NCI-H748 treated with DMSO at 0.1 percent for 48 hours (cell line): ENCODE data around the gene ABTB2.
A peak's percentile ranks its signal among the peaks of the same experiment; 100 is the strongest.
"Not testable (repeated sequence)": the region's sequence is repeated elsewhere in the genome, so short reads cannot be mapped to it uniquely, and the experiment has no call there.

ENCODE experiments used
- DNase-seq: peaks from one replicate; lab custom pipeline; 2025; lab: John Stamatoyannopoulos, UW

ABTB2 gene

DNA sequence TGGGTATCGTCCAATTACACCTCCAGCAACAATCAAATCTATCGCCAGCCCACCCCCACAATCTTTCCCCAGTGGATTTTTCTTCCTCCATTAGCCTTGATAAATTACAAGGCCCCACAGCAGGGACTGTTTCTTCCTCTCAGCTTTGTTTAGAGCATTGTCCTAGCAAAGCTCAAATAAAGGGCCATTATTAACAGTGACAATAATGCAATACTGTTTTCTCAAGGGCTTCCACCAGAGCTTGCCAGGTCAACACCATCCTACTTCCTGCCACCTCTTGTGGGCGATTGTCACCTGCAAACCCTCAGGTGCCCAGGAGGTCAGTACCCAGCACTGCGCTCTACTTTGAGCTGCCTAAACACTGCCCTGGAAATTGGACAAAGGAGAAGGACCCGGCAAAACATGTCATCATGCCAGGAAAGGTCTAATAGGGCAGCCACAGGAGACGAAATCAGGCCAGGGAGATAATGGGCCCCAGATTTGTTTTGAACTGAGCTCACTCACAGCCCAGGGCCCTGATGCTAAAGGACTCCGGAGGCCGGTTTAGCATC is 95.2 kb downstream of the ABTB2 start:
- peak; percentile 41 for DNase-seq

DNA sequence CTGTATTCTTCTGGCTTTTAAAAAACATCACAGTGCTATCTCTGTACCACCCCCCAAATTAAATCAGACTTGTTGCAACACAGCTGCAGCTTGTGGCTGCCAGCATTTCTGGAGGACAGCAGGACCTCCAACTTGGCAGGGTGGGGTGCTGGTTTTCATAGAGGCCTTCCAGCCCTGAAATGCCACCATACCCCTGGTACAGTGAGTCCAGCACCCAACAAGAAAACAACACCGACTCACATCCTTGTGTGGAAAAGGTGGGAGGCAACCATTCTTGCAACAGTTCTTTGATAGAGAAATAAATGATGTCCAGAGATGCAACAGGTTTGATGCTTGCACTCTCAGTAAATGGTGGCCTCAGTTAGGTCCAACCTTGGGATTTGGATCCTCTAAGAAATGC is 96.0 kb downstream of the ABTB2 start:
- DNase-seq, result no peak

DNA sequence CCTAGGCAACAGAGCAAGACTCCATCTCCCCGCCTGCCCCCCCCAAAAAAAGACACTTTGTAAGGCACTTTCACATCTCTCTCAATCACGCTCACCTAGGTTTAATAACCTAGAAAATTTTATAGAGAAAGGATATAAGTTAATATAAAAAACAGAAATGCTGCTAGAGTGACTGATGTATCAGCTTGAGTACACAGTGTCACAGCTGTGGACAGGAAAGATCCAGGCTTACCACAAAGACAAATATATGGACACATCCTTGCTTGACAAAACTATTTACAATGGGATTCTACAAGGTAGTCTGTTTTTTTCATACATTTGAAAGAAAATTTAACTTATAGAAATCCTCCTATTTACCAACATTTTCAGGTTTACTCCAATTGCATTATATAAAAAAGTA is 96.7 kb downstream of the ABTB2 start:
- no peak for DNase-seq

DNA sequence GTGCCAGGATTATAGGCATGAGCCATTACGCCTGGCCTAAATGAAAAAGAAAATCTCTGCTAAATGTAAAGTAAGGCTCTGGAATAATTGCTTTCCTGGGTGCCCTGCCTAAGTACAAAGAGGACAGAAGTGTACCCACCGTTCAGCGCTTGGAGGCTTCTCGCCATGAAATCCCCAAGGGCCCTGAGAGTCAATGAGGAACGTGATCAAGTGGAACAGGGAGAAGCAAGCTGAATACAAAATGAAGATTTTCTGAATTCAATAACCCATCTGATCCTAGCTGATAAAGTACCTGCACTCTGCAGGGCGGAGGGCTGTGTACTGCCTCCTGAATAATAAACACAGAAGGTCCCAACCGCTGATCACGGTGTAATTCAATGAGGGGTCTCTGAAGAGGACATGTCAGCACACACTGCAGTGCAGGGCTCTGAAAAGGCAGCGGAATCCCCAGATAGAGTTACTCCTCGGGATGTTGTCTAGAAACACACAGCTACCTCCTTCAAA is 97.7 kb downstream of the ABTB2 start:
- no peak for DNase-seq

DNA sequence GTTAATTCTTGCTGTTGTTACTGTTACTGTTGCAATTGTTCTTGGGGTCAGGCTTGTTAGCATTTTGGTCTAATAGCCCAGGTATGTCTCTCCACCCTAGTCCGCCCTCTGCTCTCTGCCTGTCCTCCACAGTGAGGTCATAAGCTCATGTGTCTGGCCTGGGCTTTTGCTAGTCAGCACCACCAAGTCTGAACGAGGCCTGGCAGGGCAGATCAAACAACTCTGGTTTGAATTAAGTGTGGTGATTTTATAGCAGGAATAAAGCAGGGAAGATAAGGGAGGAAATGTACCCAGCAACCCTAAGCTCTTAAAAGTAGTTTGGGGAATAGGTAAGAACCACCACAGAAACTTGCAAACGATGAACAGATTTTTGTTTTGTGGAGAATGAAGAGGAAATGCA is 98.7 kb downstream of the ABTB2 start:
- no peak for DNase-seq

DNA sequence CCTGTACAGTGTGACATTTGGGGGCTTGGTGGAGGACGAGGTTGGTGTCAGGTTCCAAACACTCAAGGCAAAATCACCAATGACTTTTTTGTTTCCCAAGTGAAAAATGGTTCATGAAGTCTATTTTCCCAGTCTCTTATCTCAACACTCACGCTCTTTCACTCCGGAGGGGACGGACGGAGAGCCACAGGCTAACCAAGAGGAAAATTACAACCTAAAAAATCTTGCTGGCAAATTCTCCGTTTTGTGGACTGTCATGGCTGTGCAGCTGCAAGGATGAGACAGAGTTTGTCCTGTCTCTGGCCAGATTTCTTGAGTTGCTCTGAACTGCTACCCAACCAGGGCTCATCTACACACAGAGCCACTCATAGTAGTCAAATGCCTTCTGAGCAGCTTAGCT is 101.2 kb downstream of the ABTB2 start:
- no peak for DNase-seq

DNA sequence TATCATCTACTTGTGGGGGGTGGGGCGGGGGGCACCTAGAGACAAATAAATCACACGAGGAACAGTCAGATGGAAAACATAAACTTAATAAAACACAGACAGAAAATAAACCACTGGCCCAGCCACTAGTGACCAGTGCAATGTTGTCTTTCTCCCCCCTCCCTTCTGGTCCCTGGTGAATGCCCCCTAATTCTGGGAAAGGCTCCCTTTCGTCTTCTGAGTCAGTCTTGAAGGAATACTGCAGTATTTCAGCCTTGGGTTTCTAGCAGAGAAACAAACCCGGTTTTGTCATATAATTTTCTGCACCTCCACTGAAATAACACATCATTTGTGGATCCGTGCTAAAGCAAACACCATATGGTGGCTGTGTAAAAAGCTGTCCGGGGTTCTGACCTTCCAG is 101.7 kb downstream of the ABTB2 start:
- no peak for DNase-seq

DNA sequence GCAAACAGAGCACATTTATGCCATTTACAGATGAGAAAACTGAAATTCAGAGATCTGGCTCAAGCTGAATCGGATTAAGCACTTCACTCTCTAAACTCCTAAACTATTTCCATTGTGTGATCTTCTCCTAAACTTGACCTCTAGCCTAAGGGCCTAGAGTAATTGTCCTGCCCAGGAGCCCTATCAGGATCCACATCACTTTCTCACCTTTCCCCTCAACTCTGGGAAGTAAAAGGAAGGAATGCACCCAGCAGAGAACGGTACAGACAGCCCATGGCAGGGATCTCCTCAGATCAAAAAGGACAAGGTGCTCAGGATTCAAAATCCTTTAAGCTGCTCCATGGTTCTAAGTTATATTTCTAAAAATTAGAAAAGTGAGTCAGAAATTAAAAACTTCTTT is 102.7 kb downstream of the ABTB2 start:
- no peak for DNase-seq

DNA sequence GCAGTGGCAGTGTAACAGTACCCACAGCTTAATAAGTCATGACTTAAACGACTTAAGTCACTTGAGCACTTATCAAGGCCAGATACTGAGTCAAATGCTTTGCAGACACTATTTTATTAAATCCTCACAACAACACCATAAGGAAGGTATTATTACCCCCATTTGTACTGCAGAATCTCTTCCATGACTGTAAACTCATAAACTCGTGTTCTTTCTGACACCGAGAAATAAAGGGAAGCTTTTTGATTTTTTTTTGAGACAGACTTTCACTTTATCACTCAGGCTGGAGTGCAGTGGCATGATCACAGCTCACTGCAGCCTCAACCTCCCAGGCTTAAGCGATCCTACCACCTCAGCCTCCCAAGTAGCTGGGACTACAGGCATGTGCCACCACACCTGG is 103.8 kb downstream of the ABTB2 start:
- DNase-seq, result no peak

DNA sequence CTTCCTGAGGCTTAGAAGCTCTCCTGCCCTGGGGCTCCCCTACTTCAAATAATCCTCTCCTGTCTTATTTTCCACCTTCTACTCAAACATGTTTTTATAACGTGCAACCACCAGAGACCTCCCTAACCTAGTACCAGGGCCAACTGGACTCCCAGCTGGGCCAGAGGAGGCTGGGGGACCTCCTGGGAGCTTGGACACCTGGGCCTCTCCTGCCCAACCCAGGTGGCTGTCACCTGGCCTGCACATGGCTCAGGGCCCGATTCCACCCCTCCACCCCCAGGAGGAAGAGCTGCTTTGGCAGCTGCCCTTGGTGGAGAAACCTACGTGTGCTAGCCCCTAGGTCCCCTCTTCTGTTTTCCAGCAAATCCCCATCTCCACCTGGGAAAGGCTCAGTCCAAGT is 105.2 kb downstream of the ABTB2 start:
- no peak for DNase-seq

DNA sequence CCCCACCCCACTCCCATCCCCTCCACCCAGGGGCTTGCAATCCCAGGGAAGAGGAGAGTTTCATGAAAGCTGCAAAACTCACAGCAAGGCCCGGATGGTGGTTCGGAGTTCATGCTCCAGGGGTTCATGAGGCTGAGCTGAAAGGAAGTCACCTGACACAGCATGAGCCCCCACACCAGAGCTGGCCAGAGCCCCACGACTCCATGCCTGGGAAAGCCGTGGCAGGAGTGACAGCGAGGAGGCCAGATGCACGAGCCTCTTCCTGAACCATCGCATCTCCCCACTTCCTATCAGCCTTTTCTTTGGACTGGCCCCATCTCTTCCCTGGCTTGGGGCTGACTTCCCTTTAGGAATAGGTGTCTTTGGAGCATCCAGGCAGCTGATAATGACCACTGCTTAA is 105.8 kb downstream of the ABTB2 start:
- DNase-seq, result no peak

DNA sequence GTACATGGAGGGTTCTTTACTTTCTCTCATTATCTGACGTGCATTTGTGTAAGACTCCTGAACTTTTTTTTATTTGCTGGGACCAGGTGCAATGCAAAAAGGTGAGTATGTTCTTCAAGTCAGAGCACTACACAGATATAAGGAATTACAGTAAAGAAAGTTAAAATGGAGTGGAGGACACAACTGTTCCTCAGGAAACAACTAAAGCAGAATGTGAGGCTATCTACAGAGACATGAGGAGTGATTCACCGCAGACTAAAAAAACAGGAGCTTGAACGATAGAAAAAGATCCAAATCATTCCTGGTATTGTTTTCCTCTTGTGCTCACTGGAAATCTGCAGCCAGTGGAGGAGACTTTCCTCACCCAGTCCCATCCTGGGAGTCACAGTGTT is 106.2 kb downstream of the ABTB2 start:
- DNase-seq, result no peak

DNA sequence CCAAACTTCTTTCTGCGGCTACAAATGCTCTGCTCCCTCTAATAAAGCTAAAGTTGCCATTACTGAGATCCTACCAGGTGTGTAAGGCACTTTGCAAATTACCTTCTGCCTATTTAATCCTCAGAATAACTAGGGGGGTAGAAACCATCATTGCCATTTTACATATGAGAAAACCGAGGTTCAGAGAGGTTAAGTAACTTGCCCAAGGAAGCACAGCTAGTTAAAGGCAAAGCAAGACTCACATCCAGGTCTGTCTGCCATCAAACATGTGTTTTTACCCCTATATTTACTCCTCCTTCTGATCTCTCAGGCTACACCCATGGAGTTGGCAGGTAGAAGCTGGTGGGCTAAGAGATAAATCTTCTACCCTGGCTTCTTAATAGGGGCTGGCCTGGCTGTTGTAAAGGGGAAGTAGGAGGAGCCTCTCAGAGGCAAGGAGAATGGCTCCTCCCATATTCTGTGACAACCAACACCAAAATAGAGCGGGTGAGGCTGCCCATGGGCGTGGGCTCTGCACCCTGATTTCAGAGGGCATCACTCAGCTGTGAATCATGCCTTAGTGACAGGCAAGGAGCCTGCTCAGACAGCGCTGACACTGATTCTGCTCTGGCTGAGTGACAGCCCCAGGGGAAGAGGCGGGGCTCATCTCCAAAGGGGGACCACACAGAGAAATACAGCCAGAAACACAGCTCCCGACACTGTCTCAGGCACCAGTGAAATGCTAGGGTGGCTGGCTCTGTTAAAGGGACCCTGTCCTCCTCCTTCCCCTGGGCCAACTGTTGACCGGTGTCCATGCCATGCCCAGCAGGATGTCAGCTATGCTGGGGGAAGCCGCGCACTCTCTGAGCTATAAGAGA is 106.8 kb downstream of the ABTB2 start:
- DNase-seq, result no peak

DNA sequence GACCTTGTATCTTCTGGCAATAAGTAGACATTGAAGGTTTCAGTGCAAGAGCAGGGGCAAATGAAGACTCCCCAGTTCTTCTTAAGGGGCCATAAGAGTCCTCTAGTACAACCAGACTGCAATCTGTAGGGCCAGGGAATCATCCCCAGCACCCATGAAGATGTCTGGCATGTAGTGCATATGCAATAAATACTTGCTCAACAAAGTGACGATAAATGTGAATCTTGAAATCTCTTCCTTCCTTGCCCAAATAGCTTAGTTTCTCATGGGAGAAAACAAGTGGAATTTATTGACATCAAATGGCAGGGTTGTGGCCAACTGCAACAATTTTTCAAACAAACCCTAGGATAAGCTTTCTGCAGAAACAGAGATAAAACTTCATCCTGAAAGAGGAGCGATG is 107.6 kb downstream of the ABTB2 start:
- no peak for DNase-seq

DNA sequence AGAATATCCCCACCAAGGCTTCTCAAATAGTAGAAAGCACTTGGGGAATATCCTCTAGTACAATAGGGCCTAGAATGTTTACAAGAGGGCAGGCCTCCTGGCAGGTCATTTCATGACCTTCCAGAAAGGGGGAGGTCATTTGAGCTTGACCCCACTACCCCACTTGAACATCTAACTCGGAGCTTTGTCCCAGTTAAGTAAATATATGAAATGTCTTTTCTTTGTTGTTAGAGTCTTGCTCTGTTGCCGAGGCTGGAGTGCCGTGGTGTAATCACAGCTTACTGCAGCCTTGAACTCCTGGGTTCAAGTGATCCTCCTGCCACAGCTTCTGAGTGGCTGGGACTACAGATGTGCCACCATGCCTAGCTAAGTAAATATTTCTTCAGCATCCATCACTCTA is 108.4 kb downstream of the ABTB2 start:
- DNase-seq, result no peak

DNA sequence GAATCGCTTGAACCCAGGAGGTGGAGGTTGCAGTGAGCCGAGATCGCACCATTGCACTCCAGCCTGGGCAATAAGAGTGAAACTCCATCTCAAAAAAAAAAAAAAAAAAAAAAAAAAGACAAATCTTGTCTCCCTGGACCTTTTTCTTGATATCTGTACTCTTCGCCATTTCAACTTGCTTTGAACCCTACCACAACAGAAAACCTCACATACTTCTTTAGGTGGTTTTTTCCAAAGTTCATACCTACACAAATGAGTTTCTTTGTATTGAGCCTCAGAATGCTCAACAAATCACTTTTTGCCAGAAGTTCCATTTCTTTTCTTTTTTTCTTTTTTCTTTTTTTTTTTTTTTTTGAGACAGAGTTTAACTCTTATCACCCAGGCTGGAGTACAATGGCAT is 111.3 kb downstream of the ABTB2 start:
- not testable (repeated sequence) for DNase-seq

DNA sequence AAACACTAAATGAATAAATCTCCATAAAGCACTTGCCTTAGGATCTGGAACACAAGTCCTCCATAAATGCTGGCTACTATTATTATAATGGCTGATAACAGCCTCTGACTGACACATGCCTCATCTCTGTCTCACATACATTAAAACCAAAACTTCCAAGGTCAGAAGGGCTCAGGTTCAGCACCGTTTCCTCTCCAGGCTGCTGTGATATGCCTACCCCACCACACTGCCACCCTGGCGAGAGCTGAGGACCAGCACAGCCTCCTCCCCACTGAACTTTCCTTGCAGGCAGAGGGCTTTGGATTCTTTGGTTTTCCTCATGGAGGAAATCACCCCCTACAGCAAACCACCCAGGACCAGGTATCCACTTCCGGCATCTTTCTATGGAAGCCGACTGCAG is 112.8 kb downstream of the ABTB2 start:
- no peak for DNase-seq

DNA sequence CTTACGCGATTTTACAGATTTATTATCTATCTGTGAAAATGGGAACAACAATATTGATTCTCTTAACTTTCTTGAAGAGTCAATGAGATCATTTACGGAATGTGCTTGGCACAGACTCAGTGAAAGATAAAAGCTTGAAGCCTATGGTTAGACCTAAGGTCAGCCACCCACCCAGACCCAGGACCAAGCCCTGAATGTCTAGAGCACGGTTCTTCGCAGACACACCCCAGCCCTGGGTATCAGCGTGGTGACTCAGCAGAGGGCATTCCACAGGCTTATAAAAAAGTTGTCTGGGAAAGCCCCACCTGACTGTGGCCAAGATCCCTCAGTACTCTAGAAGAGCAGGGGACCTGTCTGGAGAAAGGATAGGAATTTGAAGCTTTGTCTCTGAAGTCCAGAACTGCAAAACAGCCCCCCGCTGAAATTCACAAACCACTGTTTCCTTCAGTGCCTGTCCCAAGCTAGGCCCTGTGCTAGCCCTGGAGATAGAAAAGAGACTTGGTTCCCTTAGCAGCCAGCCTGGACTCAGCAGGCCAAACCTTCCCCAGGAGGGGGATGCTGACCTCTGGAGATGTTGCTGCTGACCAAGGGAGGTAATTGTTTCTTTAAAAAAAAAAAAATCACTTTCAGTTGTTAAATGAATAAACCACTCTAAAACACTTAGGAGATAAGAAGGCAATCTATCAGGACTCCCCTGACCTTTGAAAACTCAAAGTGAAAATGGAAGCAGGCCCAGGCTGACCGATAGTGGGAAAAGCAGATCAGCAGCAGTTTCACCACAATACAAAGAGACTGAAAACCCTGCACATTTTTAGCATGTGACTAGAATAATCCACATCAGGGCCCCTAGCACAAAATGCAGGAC is 114.0 kb downstream of the ABTB2 start:
- no peak for DNase-seq

DNA sequence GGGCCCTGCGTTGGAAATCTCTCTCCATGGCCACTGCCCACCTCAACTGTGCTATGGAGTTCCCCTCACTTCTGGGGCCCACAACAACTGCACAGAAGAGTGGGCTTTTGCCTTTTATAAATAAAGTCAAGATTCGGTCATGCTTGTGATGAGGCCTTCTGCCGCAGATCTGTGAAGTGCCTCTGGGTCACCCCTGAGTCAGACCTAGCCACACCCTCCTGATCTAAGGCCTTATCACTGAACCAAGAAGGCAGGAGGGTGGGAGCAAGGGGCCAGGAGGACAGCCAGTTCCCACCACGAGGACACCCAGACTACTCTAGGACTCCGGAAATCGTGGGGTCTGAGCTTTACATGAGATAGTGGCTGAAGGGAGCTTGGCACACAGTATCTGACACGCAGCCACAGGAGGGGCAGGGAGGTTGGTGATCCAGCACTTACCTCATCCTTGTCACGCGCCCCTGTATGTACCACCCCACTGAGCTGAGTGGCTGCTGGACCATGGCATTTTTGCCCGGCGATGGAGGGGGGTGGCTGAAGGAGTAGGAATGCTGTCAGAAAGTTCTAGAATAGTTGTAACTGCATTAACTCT is 115.7 kb downstream of the ABTB2 start:
- DNase-seq, result no peak

DNA sequence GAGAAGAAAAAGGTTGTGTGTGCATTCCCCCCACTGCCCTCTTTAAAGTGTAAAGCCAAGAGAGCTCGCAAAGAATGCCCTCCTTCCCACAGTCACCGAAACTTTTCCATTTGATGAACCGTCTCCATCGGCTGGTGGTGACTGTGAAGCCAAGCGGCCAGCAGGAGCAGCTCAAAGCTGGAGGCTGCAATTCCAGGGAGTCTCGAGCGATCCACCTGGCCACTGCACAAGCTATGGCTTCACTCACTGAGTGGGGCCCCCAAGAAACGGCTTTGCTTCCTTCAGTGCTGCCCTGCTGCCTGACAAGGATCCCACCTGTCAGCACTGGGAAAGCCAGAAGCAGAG is 117.7 kb downstream of the ABTB2 start:
- DNase-seq, result no peak

DNA sequence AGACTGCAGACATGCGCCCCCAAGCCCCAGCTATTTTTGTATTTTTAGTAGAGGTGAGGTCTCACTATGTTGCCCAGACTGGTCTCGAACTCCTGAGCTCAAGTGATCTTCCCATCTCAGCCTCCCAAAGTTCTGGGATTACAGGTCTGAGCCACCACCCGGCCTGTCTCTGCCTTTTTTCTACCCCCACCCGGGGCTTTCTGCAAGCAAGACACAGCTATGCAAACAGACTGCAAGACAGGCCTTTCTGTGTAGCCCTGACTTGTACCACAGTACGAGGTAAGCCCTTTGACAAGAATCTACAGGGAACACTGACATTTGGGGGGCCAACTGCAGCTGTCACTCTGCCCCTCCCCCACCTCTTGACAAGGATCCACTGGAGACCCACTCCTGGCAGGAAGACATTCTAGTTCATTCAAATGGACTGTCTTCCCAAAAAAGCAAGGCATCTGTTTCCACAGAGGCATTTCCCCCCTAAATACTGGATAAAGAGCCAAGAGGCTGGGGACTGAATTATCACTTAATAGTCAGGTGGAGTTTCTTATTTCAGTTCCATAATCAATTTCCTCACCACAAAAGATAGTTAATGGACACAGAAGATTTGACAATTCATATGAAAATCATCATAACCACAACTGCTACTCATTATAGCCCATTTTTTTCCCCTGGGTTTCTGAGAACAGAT is 118.2 kb downstream of the ABTB2 start:
- no peak for DNase-seq

DNA sequence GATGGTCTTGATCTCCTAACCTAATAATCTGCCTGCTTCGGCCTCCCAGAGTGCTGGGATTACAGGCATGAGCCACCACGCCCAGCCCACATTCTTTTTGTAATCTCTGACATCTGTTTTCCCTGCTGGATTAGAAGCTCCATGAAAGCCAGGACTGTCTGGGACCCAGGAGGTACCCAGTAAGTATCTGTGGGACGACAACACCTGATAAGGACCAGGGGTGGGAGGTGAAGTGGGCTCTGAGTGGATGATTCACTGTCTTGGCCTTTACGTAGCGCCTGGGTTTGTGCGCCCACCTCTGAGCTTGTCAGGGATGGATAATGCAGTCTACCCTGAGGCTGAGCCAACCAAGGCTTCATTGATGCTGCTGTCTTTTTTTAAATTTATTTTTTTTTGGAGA is 118.8 kb downstream of the ABTB2 start:
- no peak for DNase-seq
